HepG2 (cell line): ENCODE data around the gene CORO1A. TPM values are rescaled to one million over a fixed set of nuclear protein-coding genes. Genes with fewer than 3 reads are reported as not detected.

ENCODE experiments used
- ATAC-seq: fragments of 200-7000 bp; cut with Tn5 transposase; 3 replicates; pipeline ENCODE4 v1.9.1; 2020; ENCODE audit warnings: mild to moderate bottlenecking, moderate library complexity
- BruUV-seq: library from RNA; stranded (reverse); fragments of 400-500 nt; replicated peaks from 2 replicates; lab custom pipeline; 2021; lab: Mats Ljungman, UMichigan
- CTCF ChIA-PET: fragments of 300-600 bp; formaldehyde crosslinking; extraction: SDS; loops from one replicate; lab custom pipeline; 2021; ENCODE audit warnings: low total read pairs, inconsistent platforms, low intra/inter-chr PET ratio; lab: Yijun Ruan, JAX
- POLR2A ChIA-PET: fragments of 350-600 bp; sonication (Branson Sonifier 250); formaldehyde crosslinking; loops from one replicate; lab custom pipeline; 2020; ENCODE audit warnings: antibody characterized with exemption, inconsistent platforms; lab: Yijun Ruan, JAX
- DNase-seq: peaks from one replicate; pipeline ENCODE4 v3.0.0-alpha.2; 2015; ENCODE audit warnings: low spot score
- FAIRE-seq: peaks from 3 replicates; lab custom pipeline; 2011; peaks lifted over from hg19 to GRCh38; lab: Jason Lieb, UNC
- H2AFZ ChIP-seq: one replicate; pipeline ENCODE4 v1.6.1; 2011; ENCODE audit warnings: low read length, inconsistent platforms
- H3K27ac ChIP-seq: fragments of 300-600 bp; 3 replicates; pipeline ENCODE4 v1.8.0; 2011; ENCODE audit warnings: mixed run types, mild to moderate bottlenecking, mixed read lengths, low read length, inconsistent platforms; ENCODE audit not compliant: insufficient read depth; ENCODE audit errors: extremely low read length
- H3K27me3 ChIP-seq, 2 experiments: fragments of 200-600 bp in 1 of 2; 2 replicates in 1 of 2; 3 replicates in 1 of 2; pipeline versions ENCODE4 v1.6.0 to v1.8.0; 2011; ENCODE audit warnings: low read length in 2 of 2, mild to moderate bottlenecking in 2 of 2, moderate library complexity in 2 of 2, inconsistent platforms in 1 of 2; ENCODE audit not compliant: insufficient read depth in 2 of 2, control insufficient read depth in 1 of 2
- H3K36me3 ChIP-seq, 2 experiments: fragments of 200-600 bp in 1 of 2; replicated peaks in 1 of 2; 2 replicates in 1 of 2; 3 replicates in 1 of 2; pipeline versions ENCODE4 v1.5.1 to v1.8.0; 2011; ENCODE audit warnings: low read length in 2 of 2, inconsistent platforms in 1 of 2; ENCODE audit not compliant: insufficient read depth in 2 of 2, control insufficient read depth in 1 of 2
- H3K4me1 ChIP-seq: 2 replicates; pipeline ENCODE4 v1.5.1; 2012; ENCODE audit warnings: low read length, inconsistent platforms; ENCODE audit not compliant: insufficient read depth
- H3K4me2 ChIP-seq: 2 replicates; pipeline ENCODE4 v1.6.0; 2011; ENCODE audit warnings: low read depth, low read length, inconsistent platforms
- H3K4me3 ChIP-seq, 3 experiments: fragments of 200-600 bp in 1 of 3; sonication (generic), shearing (Covaris generic) in 1 of 3; replicated peaks in 1 of 3; 2 replicates each; pipeline ENCODE4 v1.5.1; 2011 to 2016; ENCODE audit warnings: low read length in 3 of 3, inconsistent platforms in 2 of 3, low read depth in 2 of 3, mild to moderate bottlenecking in 2 of 3, control low read depth in 1 of 3, mixed read lengths in 1 of 3; ENCODE audit not compliant: insufficient read depth in 1 of 3
- H3K79me2 ChIP-seq: one replicate; pipeline ENCODE4 v1.6.1; 2011; ENCODE audit warnings: low read length, inconsistent platforms; ENCODE audit not compliant: insufficient read depth
- H3K9ac ChIP-seq: 2 replicates; pipeline ENCODE4 v1.6.0; 2011; ENCODE audit warnings: mild to moderate bottlenecking, low read depth, low read length, inconsistent platforms; ENCODE audit not compliant: insufficient read depth
- H3K9me3 ChIP-seq: 2 replicates; pipeline ENCODE4 v1.5.1; 2012; ENCODE audit warnings: mild to moderate bottlenecking, low read length
- H4K20me1 ChIP-seq: 2 replicates; pipeline ENCODE4 v1.6.0; 2011; ENCODE audit warnings: inconsistent platforms, mild to moderate bottlenecking, low read length, moderate library complexity; ENCODE audit not compliant: insufficient read depth
- ADNP ChIP-seq: sonication (generic); formaldehyde crosslinking; IDR thresholded peaks from 2 replicates; pipeline ENCODE4 v1.4.0; 2020; ENCODE audit warnings: missing genetic modification reagents
- EZH2 ChIP-seq: conservative IDR thresholded peaks from 2 replicates; pipeline ENCODE4 v1.6.1; 2012; ENCODE audit warnings: mild to moderate bottlenecking, low read depth, low read length, moderate library complexity
- HNF1B ChIP-seq: sonication (generic); formaldehyde crosslinking; IDR thresholded peaks from 2 replicates; pipeline ENCODE4 v1.5.1; 2020; ENCODE audit warnings: mild to moderate bottlenecking, moderate library complexity, missing genetic modification reagents
- HOXA3 ChIP-seq: sonication (generic); formaldehyde crosslinking; IDR thresholded peaks from 2 replicates; pipeline ENCODE4 v1.5.0; 2020; ENCODE audit warnings: missing genetic modification reagents
- RBFOX2 ChIP-seq: fragments of 200-400 bp; formaldehyde crosslinking; IDR thresholded peaks from 2 replicates; pipeline ENCODE4 v1.6.1; 2017; ENCODE audit warnings: low read depth, mild to moderate bottlenecking, low read length
- RORA ChIP-seq: sonication (generic); formaldehyde crosslinking; IDR thresholded peaks from 2 replicates; pipeline ENCODE4 v1.5.0; 2020; ENCODE audit warnings: mild to moderate bottlenecking, missing genetic modification reagents, moderate library complexity
- TBL1XR1 ChIP-seq: fragments of 150-350 bp; IDR thresholded peaks from 2 replicates; pipeline ENCODE4 v1.6.1; 2014; ENCODE audit warnings: borderline replicate concordance, low read length; ENCODE audit not compliant: partially characterized antibody
- XBP1 ChIP-seq: sonication (generic); formaldehyde crosslinking; IDR thresholded peaks from 2 replicates; pipeline ENCODE4 v1.5.0; 2020; ENCODE audit warnings: missing genetic modification reagents
- ZBTB38 ChIP-seq: sonication (generic); formaldehyde crosslinking; IDR thresholded peaks from 2 replicates; pipeline ENCODE4 v1.5.1; 2020; ENCODE audit warnings: mild to moderate bottlenecking, missing genetic modification reagents
- ZFP37 ChIP-seq: sonication (generic); formaldehyde crosslinking; IDR thresholded peaks from 2 replicates; pipeline ENCODE4 v1.4.0; 2020; ENCODE audit warnings: missing genetic modification reagents, borderline replicate concordance
- ZFP90 ChIP-seq: sonication (generic); formaldehyde crosslinking; IDR thresholded peaks from 2 replicates; pipeline ENCODE4 v1.8.0; 2022; ENCODE audit warnings: missing genetic modification reagents, mild to moderate bottlenecking, inconsistent platforms, borderline replicate concordance
- ZNF329 ChIP-seq: sonication (generic); formaldehyde crosslinking; IDR thresholded peaks from 2 replicates; pipeline ENCODE4 v1.9.0; 2021; ENCODE audit warnings: low read depth, mild to moderate bottlenecking, missing genetic modification reagents
- ZNF746 ChIP-seq: sonication (generic); formaldehyde crosslinking; IDR thresholded peaks from 2 replicates; pipeline ENCODE4 v1.8.0; 2022; ENCODE audit warnings: mild to moderate bottlenecking, missing genetic modification reagents
- ZNF839 ChIP-seq: sonication (generic); formaldehyde crosslinking; IDR thresholded peaks from 2 replicates; pipeline ENCODE4 v1.4.0; 2020; ENCODE audit warnings: missing genetic modification reagents, mild to moderate bottlenecking, borderline replicate concordance
- ZSCAN5A ChIP-seq: sonication (generic); formaldehyde crosslinking; IDR thresholded peaks from 2 replicates; pipeline ENCODE4 v1.8.0; 2022; ENCODE audit warnings: mild to moderate bottlenecking, missing genetic modification reagents, borderline replicate concordance
- WGBS: methylation state at CpG from one replicate; pipeline ENCODE4 v1.1.6; 2017; ENCODE audit warnings: low lambda C conversion rate; 5-methylcytosine and 5-hydroxymethylcytosine counted together
- in situ Hi-C: cut with HindIII; loops from 2 replicates; pipeline ENCODE4 v1.10.0; 2017; ENCODE audit warnings: low pct_unique_long_range_greater_than_20kb; ENCODE audit not compliant: extremely low pct_ligation_motif_present
- intact Hi-C: fragments of 100-400 bp; cut with micrococcal nuclease; formaldehyde crosslinking; loops from one replicate; pipeline ENCODE4 v1.10.0; 2022; ENCODE audit not compliant: unreplicated experiment
- polyA plus RNA-seq, 8 experiments: library from polyadenylated mRNA; depleted of rRNA in 3 of 8; stranded (reverse) in 7 of 8; unstranded in 1 of 8; fragments of >200 nt; fragmentation: Illumina TruSeq in 4 of 8; extraction: Trizol in 4 of 8; gene quantifications; 2 replicates each; pipeline versions ENCODE4 v1.2.1 to v1.2.3, GENCODE V29; 2011 to 2016; ENCODE audit warnings: low read depth in 4 of 8, missing spikeins in 1 of 8, mixed read lengths in 1 of 8; ENCODE audit not compliant: insufficient read depth in 1 of 8
- total RNA-seq, 5 experiments: library from RNA; depleted of rRNA; stranded (reverse); fragments of >200 nt; fragmentation: Illumina TruSeq; extraction: Trizol; gene quantifications; 2 replicates each; pipeline ENCODE4 v1.2.3, GENCODE V29; 2016; ENCODE audit warnings: low read depth in 1 of 5
- TF ChIP-seq, protein P1 (sequence below): sonication (generic); formaldehyde crosslinking; IDR thresholded peaks from 2 replicates; pipeline ENCODE4 v1.5.0; 2020; ENCODE audit warnings: mild to moderate bottlenecking, missing genetic modification reagents

CORO1A gene
- total and polyA plus RNA-seq, 2 of the 13 experiments (the other 11 are each of a cell fraction or from before 2014, with no cell fraction given), result 6.5 to 12.9 TPM

DNA sequence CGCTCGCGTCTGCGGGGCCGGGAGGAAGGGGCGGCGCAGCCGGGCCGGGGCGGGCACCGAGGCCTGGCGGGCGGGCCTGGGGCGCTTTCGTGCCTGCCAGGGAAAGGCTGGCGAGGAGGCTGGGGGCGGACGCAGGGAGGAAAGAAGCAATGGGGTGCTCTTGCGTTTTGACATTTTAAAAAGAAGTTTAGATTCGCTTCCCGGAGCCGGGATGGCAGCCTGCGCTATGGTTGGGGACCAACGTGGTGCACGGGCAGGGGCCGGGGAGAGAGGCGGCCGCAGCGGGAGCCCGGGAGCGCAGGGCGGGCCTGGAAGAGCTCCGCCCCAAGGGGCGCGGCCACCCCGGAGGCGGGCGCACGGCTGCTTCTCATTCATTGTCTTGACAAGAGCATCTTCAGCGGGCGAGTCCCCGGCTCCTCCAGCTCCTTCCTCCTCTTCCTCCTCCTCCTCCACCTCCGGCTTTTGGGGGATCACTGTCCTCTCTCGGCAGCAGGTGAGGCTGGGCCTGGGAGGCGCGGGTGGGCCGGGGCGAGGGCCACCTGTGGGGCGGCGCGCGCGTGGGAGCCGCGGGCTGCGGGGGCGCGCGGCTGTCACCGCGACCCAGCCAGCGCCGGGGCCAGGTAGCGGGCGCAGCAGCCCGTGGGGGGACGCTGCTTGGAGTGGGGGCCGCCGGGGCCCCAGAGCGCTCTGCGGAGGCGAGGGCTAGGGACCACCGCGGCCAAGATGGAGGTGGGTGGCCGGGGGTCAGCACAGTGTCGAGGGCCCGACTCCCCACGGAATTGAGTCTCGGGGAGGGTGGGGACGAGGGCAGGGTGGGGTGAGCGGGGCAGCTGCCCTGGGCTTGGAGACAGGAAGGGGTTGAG, at the start of gene CORO1A (continued):
- no peak for TF ChIP-seq HNF1B
- TF ChIP-seq RBFOX2, result peak; percentile 85
- TF ChIP-seq ZNF746 (CRISPR knock-in tag), result no peak
- TF ChIP-seq ZFP37 (CRISPR knock-in tag), result no peak
- no peak for TF ChIP-seq TBL1XR1
- peak; percentile 19; the same call in 1 of the 2 replicates for TF ChIP-seq HOXA3 (CRISPR knock-in tag)
- TF ChIP-seq XBP1, result no peak
- no peak for TF ChIP-seq ZNF839
- no peak for TF ChIP-seq ZNF329 (CRISPR knock-in tag)

GRCh38 chr16:30136971-30137605, 46.3 kb upstream of the CORO1A start:
- in situ Hi-C loops, result no loop called here
- Histone ChIP-seq H3K27me3 (no peaks in the 10 kb centered on the region), H3K4me1 (peaks cover 85% of the 10 kb centered on the region), H3K27ac (no peak overlapping the region), H3K79me2 (no peaks in the 10 kb centered on the region), H2AFZ (no peak overlapping the region), H4K20me1 (no peaks in the 10 kb centered on the region), H3K4me2 (no peak overlapping the region), H3K9me3 (no peaks in the 10 kb centered on the region), H3K36me3 (no peaks in the 10 kb centered on the region), H3K4me3 (no peak overlapping the region), H3K9ac (no peak overlapping the region)
- CTCF ChIA-PET, result no interaction called here
- 94% methylated on average over 11 of the region's 11 CpGs for WGBS
- no peak for FAIRE-seq
- intact Hi-C loops, result no loop called here
- POLR2A ChIA-PET, result interaction anchor here (0.6 kb wide), 1 partner anchor 16 kb away, joined by 3 read pairs; no protein-coding TSS in a partner anchor
- BruUV-seq, result no TSS peak
- DNase-seq, result no peak
- ATAC-seq, result no peak
- TF ChIP-seq ZBTB38 (CRISPR knock-in tag), result no peak
- TF ChIP-seq, protein P1, sequence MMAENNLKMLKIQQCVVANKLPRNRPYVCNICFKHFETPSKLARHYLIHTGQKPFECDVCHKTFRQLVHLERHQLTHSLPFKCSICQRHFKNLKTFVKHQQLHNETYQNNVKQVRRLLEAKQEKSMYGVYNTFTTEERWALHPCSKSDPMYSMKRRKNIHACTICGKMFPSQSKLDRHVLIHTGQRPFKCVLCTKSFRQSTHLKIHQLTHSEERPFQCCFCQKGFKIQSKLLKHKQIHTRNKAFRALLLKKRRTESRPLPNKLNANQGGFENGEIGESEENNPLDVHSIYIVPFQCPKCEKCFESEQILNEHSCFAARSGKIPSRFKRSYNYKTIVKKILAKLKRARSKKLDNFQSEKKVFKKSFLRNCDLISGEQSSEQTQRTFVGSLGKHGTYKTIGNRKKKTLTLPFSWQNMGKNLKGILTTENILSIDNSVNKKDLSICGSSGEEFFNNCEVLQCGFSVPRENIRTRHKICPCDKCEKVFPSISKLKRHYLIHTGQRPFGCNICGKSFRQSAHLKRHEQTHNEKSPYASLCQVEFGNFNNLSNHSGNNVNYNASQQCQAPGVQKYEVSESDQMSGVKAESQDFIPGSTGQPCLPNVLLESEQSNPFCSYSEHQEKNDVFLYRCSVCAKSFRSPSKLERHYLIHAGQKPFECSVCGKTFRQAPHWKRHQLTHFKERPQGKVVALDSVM (CRISPR knock-in tag), result peak; percentile 90
- no peak for TF ChIP-seq ZSCAN5A (CRISPR knock-in tag)
- no peak for TF ChIP-seq ZFP90
- no peak for TF ChIP-seq ADNP (CRISPR knock-in tag)
- no peak for TF ChIP-seq RORA (CRISPR knock-in tag)
- TF ChIP-seq EZH2, result no peak
